ENCODE data around the gene CERS5. TPM values are rescaled to one million over a fixed set of nuclear protein-coding genes. Genes with fewer than 3 reads are reported as not detected.
"Not testable (repeated sequence)": the region's sequence is repeated elsewhere in the genome, so short reads cannot be mapped to it uniquely, and the experiment has no call there.

Gene CERS5
- total RNA-seq, 2 donors from 2014 or later: 27.6 to 41.7 TPM

DNA sequence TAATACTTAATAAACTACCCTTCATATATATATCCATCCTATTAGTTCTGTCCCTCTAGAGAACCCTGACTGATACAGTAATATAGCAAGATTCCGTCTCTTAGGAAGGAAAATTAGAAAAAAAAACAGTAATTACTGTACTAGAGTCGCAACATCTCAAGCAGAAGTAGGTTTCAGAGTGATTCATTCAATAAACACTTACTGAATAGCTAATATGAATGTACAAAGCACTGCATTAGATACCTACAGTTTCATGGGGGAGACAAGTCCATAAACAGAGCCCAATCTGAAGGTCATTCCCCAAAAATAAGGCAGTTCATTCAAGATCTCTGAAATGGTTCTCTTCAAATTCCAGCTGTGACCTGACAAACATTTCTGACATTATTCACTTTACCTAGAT is 9.9 kb downstream of the CERS5 start:
- WGBS: 90% methylated on average over 2 of the region's 2 CpGs
- intact Hi-C loops (cut with DNase I): no loop called here

GRCh38 chr12:50156641-50157040 is 10.5 kb downstream of the CERS5 start:
- Histone ChIP-seq H3K36me3 (no peaks in the 10 kb centered on the region), H3K9me3 (no peaks in the 10 kb centered on the region), H3K4me3 (no peak overlapping the region), H3K27ac (no peak overlapping the region), H3K27me3 (replicated peaks; ENCODE audit: insufficient read depth) (no peaks in the 10 kb centered on the region), H3K4me1 (replicated peaks) (no peaks in the 10 kb centered on the region)
- intact Hi-C loops (cut with DNase I): no loop called here
- TF ChIP-seq, protein P1, sequence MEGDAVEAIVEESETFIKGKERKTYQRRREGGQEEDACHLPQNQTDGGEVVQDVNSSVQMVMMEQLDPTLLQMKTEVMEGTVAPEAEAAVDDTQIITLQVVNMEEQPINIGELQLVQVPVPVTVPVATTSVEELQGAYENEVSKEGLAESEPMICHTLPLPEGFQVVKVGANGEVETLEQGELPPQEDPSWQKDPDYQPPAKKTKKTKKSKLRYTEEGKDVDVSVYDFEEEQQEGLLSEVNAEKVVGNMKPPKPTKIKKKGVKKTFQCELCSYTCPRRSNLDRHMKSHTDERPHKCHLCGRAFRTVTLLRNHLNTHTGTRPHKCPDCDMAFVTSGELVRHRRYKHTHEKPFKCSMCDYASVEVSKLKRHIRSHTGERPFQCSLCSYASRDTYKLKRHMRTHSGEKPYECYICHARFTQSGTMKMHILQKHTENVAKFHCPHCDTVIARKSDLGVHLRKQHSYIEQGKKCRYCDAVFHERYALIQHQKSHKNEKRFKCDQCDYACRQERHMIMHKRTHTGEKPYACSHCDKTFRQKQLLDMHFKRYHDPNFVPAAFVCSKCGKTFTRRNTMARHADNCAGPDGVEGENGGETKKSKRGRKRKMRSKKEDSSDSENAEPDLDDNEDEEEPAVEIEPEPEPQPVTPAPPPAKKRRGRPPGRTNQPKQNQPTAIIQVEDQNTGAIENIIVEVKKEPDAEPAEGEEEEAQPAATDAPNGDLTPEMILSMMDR (IDR thresholded peaks at IDR 0.05): no peak
- TF ChIP-seq POLR2AphosphoS5 (IDR thresholded peaks at IDR 0.05) (no peak), POLR2A (IDR thresholded peaks at IDR 0.05) (no peak)
- no peak for DNase-seq (ENCODE audit: low spot score)

More for the DNA sequence above, 9.9 kb downstream of the CERS5 start:
- Histone ChIP-seq H3K27ac (no peak overlapping the region), H3K27me3 (replicated peaks; ENCODE audit: insufficient read depth) (no peaks in the 10 kb centered on the region), H3K9me3 (no peaks in the 10 kb centered on the region), H3K4me1 (replicated peaks) (no peaks in the 10 kb centered on the region), H3K4me3 (no peak overlapping the region), H3K36me3 (no peaks in the 10 kb centered on the region)
- TF ChIP-seq, protein P1 (IDR thresholded peaks at IDR 0.05): no peak
- TF ChIP-seq POLR2A (IDR thresholded peaks at IDR 0.05) (no peak), POLR2AphosphoS5 (IDR thresholded peaks at IDR 0.05) (no peak)
- DNase-seq (ENCODE audit: low spot score): no peak

GRCh38 chr12:50154947-50155346 is 12.2 kb downstream of the CERS5 start:
- H3K36me3 ChIP-seq; H3K4me3 ChIP-seq; intact Hi-C loops (cut with DNase I); H3K9me3 ChIP-seq; H3K27ac ChIP-seq; H3K27me3 ChIP-seq (replicated peaks; ENCODE audit: insufficient read depth); DNase-seq (ENCODE audit: low spot score); H3K4me1 ChIP-seq (replicated peaks): not testable (repeated sequence)
- WGBS: 93% methylated on average over 5 of the region's 5 CpGs

- Histone ChIP-seq H3K36me3 (no peaks in the 10 kb centered on the region), H3K4me3 (no peak overlapping the region), H3K27ac (no peak overlapping the region), H3K27me3 (replicated peaks; ENCODE audit: insufficient read depth) (no peaks in the 10 kb centered on the region), H3K4me1 (replicated peaks) (no peaks in the 10 kb centered on the region), H3K9me3 (no peaks in the 10 kb centered on the region)
- WGBS: 64% methylated on average over 1 of the region's 1 CpG
- no peak for TF ChIP-seq POLR2A (IDR thresholded peaks at IDR 0.05)
- no peak for TF ChIP-seq POLR2AphosphoS5 (IDR thresholded peaks at IDR 0.05)
- TF ChIP-seq, protein P1 (IDR thresholded peaks at IDR 0.05): no peak
- intact Hi-C loops (cut with DNase I): no loop called here
- no peak for DNase-seq (ENCODE audit: low spot score)
Observed at GRCh38 chr12:50151047-50151687, 16.0 kb downstream of the CERS5 start.

GRCh38 chr12:50149311-50149710 is 17.9 kb downstream of the CERS5 start:
- H3K27me3 ChIP-seq (replicated peaks; ENCODE audit: insufficient read depth): no peaks in the 10 kb centered on the region
- TF ChIP-seq, protein P1 (IDR thresholded peaks at IDR 0.05): no peak
- TF ChIP-seq POLR2AphosphoS5 (IDR thresholded peaks at IDR 0.05) (no peak), POLR2A (IDR thresholded peaks at IDR 0.05) (no peak)
- H3K4me3 ChIP-seq: no peak overlapping the region
- intact Hi-C loops (cut with DNase I): no loop called here
- no peaks in the 10 kb centered on the region for H3K9me3 ChIP-seq
- 71% methylated on average over 3 of the region's 3 CpGs for WGBS
- no peak for DNase-seq (ENCODE audit: low spot score)
- no peak overlapping the region for H3K27ac ChIP-seq
- H3K4me1 ChIP-seq (replicated peaks): no peaks in the 10 kb centered on the region
- H3K36me3 ChIP-seq: no peaks in the 10 kb centered on the region

DNA sequence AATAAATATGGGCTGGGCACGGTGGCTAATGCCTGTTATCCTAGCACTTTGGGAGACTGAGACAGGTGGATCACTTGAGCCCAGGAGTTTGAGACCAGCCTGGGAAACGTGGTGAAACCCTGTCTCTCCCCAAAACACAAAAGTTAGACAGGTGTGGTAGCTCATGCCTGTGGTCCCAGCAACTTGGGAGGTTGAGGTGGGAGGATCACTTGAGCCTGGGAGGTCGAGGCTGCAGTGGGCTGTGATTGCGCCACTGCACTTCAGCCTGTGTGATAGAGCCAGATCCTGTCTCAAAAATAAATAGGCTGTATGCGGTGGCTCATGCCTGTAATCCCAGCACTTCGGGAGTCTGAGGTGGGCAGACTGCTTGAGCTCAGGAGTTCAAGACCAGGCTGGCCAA is 19.2 kb downstream of the CERS5 start:
- H3K27ac ChIP-seq; H3K4me1 ChIP-seq (replicated peaks); H3K27me3 ChIP-seq (replicated peaks; ENCODE audit: insufficient read depth); DNase-seq (ENCODE audit: low spot score); H3K9me3 ChIP-seq; H3K36me3 ChIP-seq; intact Hi-C loops (cut with DNase I); H3K4me3 ChIP-seq: not testable (repeated sequence)
- 98% methylated on average over 6 of the region's 6 CpGs for WGBS

Data from prostate gland (tissue), 2 donors.